GM12872 (cell line): Measurements from ENCODE around the gene POC1A.

Experiments used
- CTCF ChIP-seq: IDR thresholded peaks from 3 replicates; pipeline ENCODE4 v1.5.1; 2011; ENCODE audit warnings: low read depth, mild to moderate bottlenecking, low read length, moderate library complexity; ENCODE audit not compliant: insufficient read depth

POC1A gene

GRCh38 chr3:52056968-52057811 lies 97.0 kb downstream of the POC1A start:
- TF ChIP-seq CTCF = no peak

GRCh38 chr3:52056521-52056967 lies 97.7 kb downstream of the POC1A start, which contains the start of gene DUSP7:
Gene DUSP7 (minus strand): TSS chr3:52056571. CDS start chr3:52056366, 205 bp downstream.
- no peak for TF ChIP-seq CTCF

GRCh38 chr3:52055537-52056351 lies 98.5 kb downstream of the POC1A start:
- peak; percentile 53 for TF ChIP-seq CTCF

- peak; percentile 57 for TF ChIP-seq CTCF
These were observed 99.3 kb downstream of the POC1A start for GRCh38 chr3:52054661-52055511.

- peak; percentile 50 for TF ChIP-seq CTCF
These were observed 100.6 kb downstream of the POC1A start for GRCh38 chr3:52053307-52054304.

- peak; percentile 27; the same call in 1 of the 3 replicates for TF ChIP-seq CTCF
These were observed 101.4 kb downstream of the POC1A start for GRCh38 chr3:52052831-52053306.
